Colonic mucosa (tissue), 2 donors: ENCODE data around the gene SLC4A9. TPM values are rescaled to one million over a fixed set of nuclear protein-coding genes. Genes with fewer than 3 reads are reported as not detected.

ENCODE experiments used
- total RNA-seq, 2 donors: library from RNA; stranded (reverse); fragmentation: NEBNext Ultra II Directional in 1 of 2; extraction: Animal tissue kit (Norgen Biotek cat#: 25700) in 1 of 2; gene quantifications; one replicate each; pipeline ENCODE4 v1.2.1, GENCODE V29; 2021
- donor health status: DM: no; HTN: no; CAD: no.
- donor health status: DM: no; HTN: no; CAD: no.

SLC4A9 gene
- total RNA-seq, 2 donors from 2014 or later, result 0.42 TPM; not detected in 1

Other genes with a start within 250 kb of the SLC4A9 start
- gene PURA, start 246.1 kb upstream of the SLC4A9 start, total RNA-seq, result 10 to 100 TPM; 20.5 to 21.6 TPM
- gene IGIP, start 234.3 kb upstream of the SLC4A9 start, total RNA-seq, result 1 to 10 TPM; 7.8 to 9.5 TPM
- 100 to 1,000 TPM; 205 TPM for gene CYSTM1, start 185.0 kb upstream of the SLC4A9 start, total RNA-seq
- 10 to 100 TPM; 41.2 to 41.4 TPM for gene PFDN1, start 57.1 kb upstream of the SLC4A9 start, total RNA-seq
- gene HBEGF, start 13.6 kb upstream of the SLC4A9 start, total RNA-seq, result 10 to 100 TPM in 1 of 2 donors, 1 to 10 TPM in 1; 4.3 to 14.6 TPM
- 100 to 1,000 TPM; 108 to 115 TPM for gene ANKHD1, start 41.6 kb downstream of the SLC4A9 start, total RNA-seq
- gene EIF4EBP3, start 187.5 kb downstream of the SLC4A9 start, total RNA-seq, result 10 to 100 TPM; 13.5 to 13.8 TPM
- 10 to 100 TPM; 24.5 to 34.1 TPM for gene SRA1, start 197.3 kb downstream of the SLC4A9 start, total RNA-seq
- 10 to 100 TPM; 11.0 to 17.0 TPM for gene APBB3, start 204.4 kb downstream of the SLC4A9 start, total RNA-seq
- 100 to 1,000 TPM in 1 of 2 donors, 10 to 100 TPM in 1; 78.1 to 129 TPM for gene SLC35A4, start 204.6 kb downstream of the SLC4A9 start, total RNA-seq